ENCODE measurements around the gene HSF4. TPM values are rescaled to one million over a fixed set of nuclear protein-coding genes. Genes with fewer than 3 reads are reported as not detected.
A peak's percentile ranks its signal among the peaks of the same experiment; 100 is the strongest.

Gene HSF4
- total RNA-seq, 5 donors from 2014 or later (not counting 1 experiment from before 2014, with no cell fraction given), result 22.3 to 66.3 (median 39.1) TPM

DNA sequence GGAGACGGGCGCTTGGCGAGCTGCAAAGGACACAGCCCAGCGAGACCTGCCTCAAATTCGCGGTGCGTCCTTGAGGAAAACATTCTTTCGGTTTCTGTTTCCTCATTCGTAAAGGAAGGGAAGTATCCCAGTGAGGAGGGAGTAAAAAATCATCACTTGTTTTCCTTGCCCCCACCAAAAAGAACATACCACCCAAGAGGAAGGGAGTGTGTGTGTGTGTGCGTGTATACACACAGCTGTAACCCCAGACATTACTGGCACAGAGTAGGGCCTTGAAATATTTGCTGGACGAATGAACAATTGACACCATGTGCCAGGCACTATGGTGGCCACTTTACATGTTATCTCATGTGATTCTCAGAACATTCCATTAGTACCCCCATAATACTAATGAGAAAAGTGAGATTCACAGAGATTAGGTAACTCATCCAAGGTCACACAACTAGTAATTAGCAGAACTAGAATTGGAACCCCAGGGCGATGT lies 21.1 kb downstream of the HSF4 start:
- Histone ChIP-seq H3K27ac (ENCODE audit: low read length) (no peak overlapping the region), H3K9me3 (no peaks in the 10 kb centered on the region), H3K27me3 (replicated peaks in 1 of 2; ENCODE audit: control insufficient read depth in 2 of 2, extremely low read depth in 1 of 2, insufficient read depth in 2 of 2, low read length in 1 of 2) (peaks cover 0 to 34% of the 10 kb centered on the region in 2 experiments), H3K4me1 (ENCODE audit: control insufficient read depth in 1 of 2, extremely low read depth in 1 of 2, insufficient read depth in 2 of 2, low read length in 2 of 2) (peaks cover 4 to 22% of the 10 kb centered on the region in 2 experiments), H3K36me3 (ENCODE audit: control insufficient read depth in 2 of 2, extremely low read depth in 1 of 2, insufficient read depth in 1 of 2, low read length in 1 of 2) (no peaks in the 10 kb centered on the region), H3K4me3 (ENCODE audit: control insufficient read depth in 1 of 2, extremely low read depth in 1 of 2, low read length in 1 of 2) (no peak overlapping the region)
- CTCF ChIA-PET, result interaction anchor here (0.6 to 1.6 kb wide), 5 partner anchors 10 to 694 kb away, joined by 3 to 10 read pairs (median 4); partner anchors contain the start of genes FBXL8 (in 1 of the 2) and TRADD (in 1 of the 2)
- Mint-ChIP-seq H3K27me3 (peaks cover 0 to 6% of the 10 kb centered on the region in 2 donors), H3K9me3 (no peaks in the 10 kb centered on the region), H3K4me3 (peak overlapping the region in 1 of 3 donors; percentile 82), H3K4me1 (peaks cover 11 to 15% (median 14%) of the 10 kb centered on the region in 3 donors), H3K36me3 (no peaks in the 10 kb centered on the region), H3K27ac (peak overlapping the region in 1 of 2 donors; percentile 77)
- no peak for DNase-seq
- POLR2A ChIA-PET, result no interaction called here
- ATAC-seq (replicated peaks in 1 of 4), result no peak
- 100% methylated on average over 1 of the region's 12 CpGs for WGBS (ENCODE audit: insufficient coverage)

DNA sequence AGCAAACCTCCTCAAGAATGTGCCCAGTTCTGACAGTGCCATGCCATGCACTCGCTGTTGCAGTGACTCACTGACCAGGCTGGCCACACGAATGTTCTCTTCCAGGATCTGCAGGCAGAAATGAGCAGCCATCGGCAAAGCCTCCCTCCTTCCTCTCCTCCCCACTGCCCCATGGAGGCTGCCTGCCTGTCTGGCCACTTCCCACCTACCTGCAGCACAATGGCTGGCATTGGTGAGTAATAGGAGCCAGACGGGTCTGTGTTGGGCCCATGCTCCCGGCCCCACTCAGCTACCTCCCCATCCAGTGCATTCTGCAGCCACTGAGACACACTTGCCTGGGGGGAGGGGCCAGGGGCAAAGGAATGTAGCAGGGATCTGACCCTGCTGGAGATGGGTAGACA lies 22.0 kb downstream of the HSF4 start:
- CTCF ChIA-PET, result interaction anchor here in 1 of 2 donors (1.1 kb wide), 1 partner anchor 232 kb away, joined by 3 read pairs; no protein-coding TSS in a partner anchor
- H3K4me3 ChIP-seq (ENCODE audit: control insufficient read depth in 1 of 2, extremely low read depth in 1 of 2, low read length in 1 of 2), result no peak overlapping the region
- H3K36me3 Mint-ChIP-seq, result no peaks in the 10 kb centered on the region
- H3K4me1 Mint-ChIP-seq, result peaks cover 16 to 18% (median 18%) of the 10 kb centered on the region in 3 donors
- no peak for DNase-seq
- H3K27ac ChIP-seq (ENCODE audit: low read length), result no peak overlapping the region
- H3K36me3 ChIP-seq (ENCODE audit: control insufficient read depth in 2 of 2, extremely low read depth in 1 of 2, insufficient read depth in 1 of 2, low read length in 1 of 2), result no peaks in the 10 kb centered on the region
- H3K4me3 Mint-ChIP-seq, result peak overlapping the region in 1 of 3 donors; percentile 5
- no peaks in the 10 kb centered on the region for H3K9me3 ChIP-seq
- H3K27me3 ChIP-seq (replicated peaks in 1 of 2; ENCODE audit: control insufficient read depth in 2 of 2, extremely low read depth in 1 of 2, insufficient read depth in 2 of 2, low read length in 1 of 2), result peaks cover 0 to 34% of the 10 kb centered on the region in 2 experiments
- peaks cover 0 to 6% of the 10 kb centered on the region in 2 donors for H3K27me3 Mint-ChIP-seq
- no peak for ATAC-seq (replicated peaks in 1 of 4)
- 86% methylated on average over 2 of the region's 5 CpGs for WGBS (ENCODE audit: insufficient coverage)
- no peaks in the 10 kb centered on the region for H3K9me3 Mint-ChIP-seq
- H3K4me1 ChIP-seq (ENCODE audit: control insufficient read depth in 1 of 2, extremely low read depth in 1 of 2, insufficient read depth in 2 of 2, low read length in 2 of 2), result peaks cover 6 to 26% of the 10 kb centered on the region in 2 experiments
- POLR2A ChIA-PET, result no interaction called here
- no peak overlapping the region for H3K27ac Mint-ChIP-seq

DNA sequence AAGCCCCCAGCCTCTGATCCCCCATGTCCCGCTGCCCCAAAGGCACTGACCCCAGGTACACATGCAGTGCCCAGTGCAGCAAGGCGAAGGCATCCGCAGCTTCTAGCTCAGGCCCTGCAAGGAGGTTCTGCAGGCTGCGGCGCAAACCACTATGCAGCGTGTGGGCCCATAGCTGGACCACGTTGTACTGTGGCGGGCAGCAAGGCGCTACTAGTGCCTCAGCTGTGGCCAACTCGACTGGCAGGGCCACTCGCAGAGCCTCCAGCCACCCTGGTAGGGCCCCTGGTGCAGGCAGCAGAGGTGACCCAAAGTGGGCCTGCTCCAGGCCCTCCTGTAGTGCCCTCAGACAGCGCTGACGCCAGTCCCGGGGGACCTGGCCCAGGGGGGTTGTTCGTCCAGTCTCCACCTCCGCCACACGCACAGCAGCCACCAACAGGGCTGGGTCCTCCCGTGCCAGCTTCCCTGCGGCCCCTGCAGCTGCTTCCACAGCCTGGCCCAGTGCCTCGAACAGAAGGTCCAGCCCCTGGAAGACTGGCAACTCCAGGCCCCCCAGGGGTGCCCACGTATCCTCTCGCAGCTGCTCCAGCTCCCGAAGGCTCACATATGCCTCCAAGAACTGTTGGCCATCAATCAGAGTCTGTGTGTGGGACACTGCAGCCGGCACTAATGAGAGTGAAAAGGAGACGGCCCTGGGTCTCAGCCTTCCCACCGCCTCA lies 22.8 kb downstream of the HSF4 start:
- Histone ChIP-seq H3K4me1 (ENCODE audit: control insufficient read depth in 1 of 2, extremely low read depth in 1 of 2, insufficient read depth in 2 of 2, low read length in 2 of 2) (peaks cover 9 to 32% of the 10 kb centered on the region in 2 experiments), H3K27me3 (replicated peaks in 1 of 2; ENCODE audit: control insufficient read depth in 2 of 2, extremely low read depth in 1 of 2, insufficient read depth in 2 of 2, low read length in 1 of 2) (peaks cover 0 to 34% of the 10 kb centered on the region in 2 experiments), H3K36me3 (ENCODE audit: control insufficient read depth in 2 of 2, extremely low read depth in 1 of 2, insufficient read depth in 1 of 2, low read length in 1 of 2) (no peaks in the 10 kb centered on the region), H3K27ac (ENCODE audit: low read length) (no peak overlapping the region), H3K9me3 (no peaks in the 10 kb centered on the region), H3K4me3 (ENCODE audit: control insufficient read depth in 1 of 2, extremely low read depth in 1 of 2, low read length in 1 of 2) (no peak overlapping the region)
- Mint-ChIP-seq H3K27ac (no peak overlapping the region), H3K9me3 (no peaks in the 10 kb centered on the region), H3K4me1 (peaks cover 21 to 23% (median 23%) of the 10 kb centered on the region in 3 donors), H3K4me3 (peak overlapping the region in 1 of 3 donors; percentile 5), H3K36me3 (no peaks in the 10 kb centered on the region), H3K27me3 (peaks cover 0 to 6% of the 10 kb centered on the region in 2 donors)
- ChIA-PET POLR2A (interaction anchor here in 1 of 2 donors (0.6 kb wide), 1 partner anchor 159 kb away, joined by 7 read pairs; no protein-coding TSS in a partner anchor), CTCF (interaction anchor here in 1 of 2 donors (1.1 kb wide), 1 partner anchor 233 kb away, joined by 3 read pairs; no protein-coding TSS in a partner anchor)
- DNase-seq, result no peak
- ATAC-seq (replicated peaks in 1 of 4), result no peak
- WGBS (ENCODE audit: insufficient coverage), result 91% methylated on average over 25 of the region's 26 CpGs

DNA sequence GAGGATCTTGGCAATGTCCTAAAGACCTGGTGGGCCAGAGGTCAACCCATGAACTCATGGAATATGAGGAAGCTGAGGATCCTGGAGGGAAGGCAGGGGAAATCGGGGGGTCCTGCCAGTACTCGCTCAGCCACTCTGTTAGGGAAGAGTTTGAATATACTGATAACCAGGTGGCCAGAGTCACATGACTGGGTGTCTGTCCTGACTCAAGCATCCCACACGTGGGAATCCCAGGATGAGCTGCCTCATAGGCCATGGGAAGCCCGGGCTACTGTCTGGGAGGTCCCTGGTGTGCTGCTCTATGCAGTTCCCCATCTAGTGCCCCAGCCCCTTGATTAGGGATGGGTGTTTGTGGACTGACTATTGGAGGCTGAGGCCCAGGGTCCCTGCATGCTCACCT lies 23.8 kb downstream of the HSF4 start:
- H3K4me3 Mint-ChIP-seq, result no peak overlapping the region
- Histone ChIP-seq H3K27ac (ENCODE audit: low read length) (no peak overlapping the region), H3K9me3 (no peaks in the 10 kb centered on the region), H3K27me3 (replicated peaks in 1 of 2; ENCODE audit: control insufficient read depth in 2 of 2, extremely low read depth in 1 of 2, insufficient read depth in 2 of 2, low read length in 1 of 2) (peaks cover 0 to 34% of the 10 kb centered on the region in 2 experiments), H3K4me1 (ENCODE audit: control insufficient read depth in 1 of 2, extremely low read depth in 1 of 2, insufficient read depth in 2 of 2, low read length in 2 of 2) (peaks cover 5 to 36% of the 10 kb centered on the region in 2 experiments), H3K4me3 (ENCODE audit: control insufficient read depth in 1 of 2, extremely low read depth in 1 of 2, low read length in 1 of 2) (no peak overlapping the region), H3K36me3 (ENCODE audit: control insufficient read depth in 2 of 2, extremely low read depth in 1 of 2, insufficient read depth in 1 of 2, low read length in 1 of 2) (peaks cover 0 to 4% of the 10 kb centered on the region in 2 donors)
- no peak overlapping the region for H3K27ac Mint-ChIP-seq
- DNase-seq (no peak), ATAC-seq (replicated peaks in 1 of 4) (no peak)
- H3K27me3 Mint-ChIP-seq, result peaks cover 0 to 6% of the 10 kb centered on the region in 2 donors
- no peaks in the 10 kb centered on the region for H3K9me3 Mint-ChIP-seq
- no peaks in the 10 kb centered on the region for H3K36me3 Mint-ChIP-seq
- CTCF ChIA-PET, result interaction anchor here in 1 of 2 donors (0.6 kb wide), 1 partner anchor 69 kb away, joined by 8 read pairs; no protein-coding TSS in a partner anchor
- POLR2A ChIA-PET, result no interaction called here
- H3K4me1 Mint-ChIP-seq, result peaks cover 27 to 33% (median 32%) of the 10 kb centered on the region in 3 donors
- 35% methylated on average over 2 of the region's 4 CpGs for WGBS (ENCODE audit: insufficient coverage)

DNA sequence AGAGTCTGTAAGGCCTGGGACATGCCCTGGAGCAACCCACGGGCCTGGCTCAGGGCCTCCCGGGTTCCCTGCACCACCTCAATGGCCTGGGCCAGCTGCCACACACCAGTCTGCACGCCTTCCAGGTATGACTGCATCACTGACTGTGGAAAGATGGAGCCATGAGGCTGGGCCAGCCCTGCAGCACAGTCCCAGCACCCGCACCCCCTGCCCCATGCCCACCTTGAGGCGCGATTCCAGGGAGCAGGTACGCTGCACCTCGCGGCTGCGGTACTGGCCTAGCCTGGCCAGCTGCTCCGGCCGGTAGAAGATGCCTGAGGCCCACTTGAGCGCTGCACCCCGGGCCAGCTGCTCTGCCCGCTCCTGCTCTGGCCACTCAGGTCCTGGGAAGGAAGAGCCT lies 24.3 kb downstream of the HSF4 start:
- peaks cover 0 to 6% of the 10 kb centered on the region in 2 donors for H3K27me3 Mint-ChIP-seq
- WGBS (ENCODE audit: insufficient coverage), result 92% methylated on average over 12 of the region's 15 CpGs
- Histone ChIP-seq H3K9me3 (no peaks in the 10 kb centered on the region), H3K27me3 (replicated peaks in 1 of 2; ENCODE audit: control insufficient read depth in 2 of 2, extremely low read depth in 1 of 2, insufficient read depth in 2 of 2, low read length in 1 of 2) (peaks cover 0 to 34% of the 10 kb centered on the region in 2 experiments), H3K27ac (ENCODE audit: low read length) (no peak overlapping the region), H3K4me3 (ENCODE audit: control insufficient read depth in 1 of 2, extremely low read depth in 1 of 2, low read length in 1 of 2) (no peak overlapping the region), H3K36me3 (ENCODE audit: control insufficient read depth in 2 of 2, extremely low read depth in 1 of 2, insufficient read depth in 1 of 2, low read length in 1 of 2) (peaks cover 0 to 4% of the 10 kb centered on the region in 2 donors), H3K4me1 (ENCODE audit: control insufficient read depth in 1 of 2, extremely low read depth in 1 of 2, insufficient read depth in 2 of 2, low read length in 2 of 2) (peaks cover 5 to 40% of the 10 kb centered on the region in 2 experiments)
- POLR2A ChIA-PET, result no interaction called here
- peaks cover under 1% of the 10 kb centered on the region for H3K36me3 Mint-ChIP-seq
- no peaks in the 10 kb centered on the region for H3K9me3 Mint-ChIP-seq
- no peak for DNase-seq
- peaks cover 32 to 38% (median 36%) of the 10 kb centered on the region in 3 donors for H3K4me1 Mint-ChIP-seq
- ATAC-seq (replicated peaks in 1 of 4), result no peak
- H3K27ac Mint-ChIP-seq, result no peak overlapping the region
- CTCF ChIA-PET, result no interaction called here
- H3K4me3 Mint-ChIP-seq, result no peak overlapping the region

DNA sequence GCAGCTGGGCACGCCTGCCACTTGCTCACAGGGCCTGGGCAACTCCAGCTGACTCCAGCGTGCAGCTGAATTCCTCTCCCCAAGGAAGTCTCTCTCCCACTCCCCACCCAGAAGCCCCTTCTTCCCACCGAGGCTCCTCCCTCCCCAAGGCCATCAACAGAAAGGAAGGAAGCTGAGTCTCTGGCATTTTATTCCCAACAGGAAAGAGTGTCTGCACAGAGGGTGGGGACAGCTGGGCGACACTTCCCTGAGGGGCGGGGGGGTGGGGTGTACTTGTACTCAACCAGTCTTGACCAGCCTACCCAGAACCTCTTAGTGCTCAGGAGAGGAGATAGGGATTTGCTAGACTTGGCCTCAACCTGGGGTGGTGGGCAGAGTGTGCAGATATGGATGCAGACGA lies 25.5 kb downstream of the HSF4 start, which contains the start of gene EXOC3L1:
EXOC3L1 (minus strand) TSS at position 96 of the 400 bp plus-strand sequence. CDS start 460 bp downstream, outside the sequence.
- H3K27me3 ChIP-seq (replicated peaks in 1 of 2; ENCODE audit: control insufficient read depth in 2 of 2, extremely low read depth in 1 of 2, insufficient read depth in 2 of 2, low read length in 1 of 2), result peaks cover 0 to 33% of the 10 kb centered on the region in 2 experiments
- Mint-ChIP-seq H3K36me3 (peaks cover 3% of the 10 kb centered on the region), H3K27ac (no peak within 1 kb of the TSS), H3K4me1 (peaks cover 34 to 42% (median 39%) of the 10 kb centered on the region in 3 donors), H3K4me3 (peak within 1 kb of the TSS in 1 of 3 donors; percentile 87), H3K27me3 (peaks cover 0 to 6% of the 10 kb centered on the region in 2 donors), H3K9me3 (no peaks in the 10 kb centered on the region)
- H3K9me3 ChIP-seq, result no peaks in the 10 kb centered on the region
- peaks cover 7 to 15% of the 10 kb centered on the region in 2 donors for H3K36me3 ChIP-seq (ENCODE audit: control insufficient read depth in 2 of 2, extremely low read depth in 1 of 2, insufficient read depth in 1 of 2, low read length in 1 of 2)
- ATAC-seq (replicated peaks in 1 of 4) (no peak), DNase-seq (no peak)
- 82% methylated on average over 3 of the region's 6 CpGs for WGBS (ENCODE audit: insufficient coverage)
- ChIA-PET POLR2A (no interaction called here), CTCF (interaction anchor here (0.5 to 0.7 kb wide), 2 partner anchors 22 to 43 kb away, joined by 3 read pairs; no protein-coding TSS in a partner anchor)
- H3K4me1 ChIP-seq (ENCODE audit: control insufficient read depth in 1 of 2, extremely low read depth in 1 of 2, insufficient read depth in 2 of 2, low read length in 2 of 2), result peaks cover 5 to 45% of the 10 kb centered on the region in 2 experiments
- H3K27ac ChIP-seq (ENCODE audit: low read length), result no peak within 1 kb of the TSS
- no peak within 1 kb of the TSS for H3K4me3 ChIP-seq (ENCODE audit: control insufficient read depth in 1 of 2, extremely low read depth in 1 of 2, low read length in 1 of 2)

All from T-cell (primary cell).